ENCODE measurements around the gene IFITM1.

GRCh38 chr11:290621-291231, 23.1 kb upstream of the IFITM1 start:
- TF ChIP-seq, protein P1, sequence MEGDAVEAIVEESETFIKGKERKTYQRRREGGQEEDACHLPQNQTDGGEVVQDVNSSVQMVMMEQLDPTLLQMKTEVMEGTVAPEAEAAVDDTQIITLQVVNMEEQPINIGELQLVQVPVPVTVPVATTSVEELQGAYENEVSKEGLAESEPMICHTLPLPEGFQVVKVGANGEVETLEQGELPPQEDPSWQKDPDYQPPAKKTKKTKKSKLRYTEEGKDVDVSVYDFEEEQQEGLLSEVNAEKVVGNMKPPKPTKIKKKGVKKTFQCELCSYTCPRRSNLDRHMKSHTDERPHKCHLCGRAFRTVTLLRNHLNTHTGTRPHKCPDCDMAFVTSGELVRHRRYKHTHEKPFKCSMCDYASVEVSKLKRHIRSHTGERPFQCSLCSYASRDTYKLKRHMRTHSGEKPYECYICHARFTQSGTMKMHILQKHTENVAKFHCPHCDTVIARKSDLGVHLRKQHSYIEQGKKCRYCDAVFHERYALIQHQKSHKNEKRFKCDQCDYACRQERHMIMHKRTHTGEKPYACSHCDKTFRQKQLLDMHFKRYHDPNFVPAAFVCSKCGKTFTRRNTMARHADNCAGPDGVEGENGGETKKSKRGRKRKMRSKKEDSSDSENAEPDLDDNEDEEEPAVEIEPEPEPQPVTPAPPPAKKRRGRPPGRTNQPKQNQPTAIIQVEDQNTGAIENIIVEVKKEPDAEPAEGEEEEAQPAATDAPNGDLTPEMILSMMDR (IDR thresholded peaks at IDR 0.05): no peak
- TF ChIP-seq POLR2A (IDR thresholded peaks at IDR 0.05) (no peak), POLR2AphosphoS5 (IDR thresholded peaks at IDR 0.05; ENCODE audit: insufficient read depth in 1 of 2, low read depth in 1 of 2) (no peak)

All from vagina (tissue), 2 donors.